ENCODE results near the gene COCH. TPM values are rescaled to one million over a fixed set of nuclear protein-coding genes. Genes with fewer than 3 reads are reported as not detected.

COCH gene
- total RNA-seq, 1 experiment from 2014 or later = 1.4 TPM

GRCh38 chr14:30903285-30904124 lies 29.1 kb downstream of the COCH start:
- CTCF ChIA-PET = no interaction called here
- DNase-seq = no peak
- H3K4me3 ChIP-seq = no peak overlapping the region
- H3K9me3 ChIP-seq (ENCODE audit: insufficient read depth, low read depth) = no peaks in the 10 kb centered on the region
- no peaks in the 10 kb centered on the region for H3K9me2 ChIP-seq (ENCODE audit: insufficient read depth)
- intact Hi-C loops (cut with micrococcal nuclease; ENCODE audit: unreplicated experiment) = no loop called here
- H3F3A ChIP-seq (ENCODE audit: insufficient read depth, low read depth) = no peaks in the 10 kb centered on the region
- POLR2A ChIA-PET (ENCODE audit: unreplicated experiment) = no interaction called here
- no peaks in the 10 kb centered on the region for H3K4me1 ChIP-seq (replicated peaks; ENCODE audit: insufficient read depth)
- no peaks in the 10 kb centered on the region for H4K20me1 ChIP-seq (ENCODE audit: insufficient read depth)
- H2AFZ ChIP-seq = no peak overlapping the region
- no TSS peak for BruUV-seq (replicated peaks)
- H3K27me3 ChIP-seq (ENCODE audit: insufficient read depth, low read depth) = no peaks in the 10 kb centered on the region
- H3K27ac ChIP-seq = no peak overlapping the region
- TF ChIP-seq CTCF (conservative IDR thresholded peaks at IDR 0.05) (no peak), EZH2 (IDR thresholded peaks at IDR 0.05; ENCODE audit: low read depth) (no peak)
- no peaks in the 10 kb centered on the region for H3K79me2 ChIP-seq (ENCODE audit: low read depth)
- peaks cover 6% of the 10 kb centered on the region; the same call in 1 of the 2 replicates for H3K36me3 ChIP-seq (ENCODE audit: low read depth)
- no peak overlapping the region for H3K4me2 ChIP-seq

GRCh38 chr14:30906752-30907658 lies 32.6 kb downstream of the COCH start:
- Histone ChIP-seq H3F3A (ENCODE audit: insufficient read depth, low read depth) (no peaks in the 10 kb centered on the region), H2AFZ (no peak overlapping the region), H3K9me3 (ENCODE audit: insufficient read depth, low read depth) (no peaks in the 10 kb centered on the region), H3K27ac (no peak overlapping the region), H3K4me1 (replicated peaks; ENCODE audit: insufficient read depth) (no peaks in the 10 kb centered on the region), H3K4me3 (no peak overlapping the region), H4K20me1 (ENCODE audit: insufficient read depth) (no peaks in the 10 kb centered on the region), H3K27me3 (ENCODE audit: insufficient read depth, low read depth) (no peaks in the 10 kb centered on the region), H3K4me2 (no peak overlapping the region), H3K79me2 (ENCODE audit: low read depth) (no peaks in the 10 kb centered on the region), H3K9me2 (ENCODE audit: insufficient read depth) (no peaks in the 10 kb centered on the region), H3K36me3 (ENCODE audit: low read depth) (peaks cover 6% of the 10 kb centered on the region; the same call in 1 of the 2 replicates)
- intact Hi-C loops (cut with micrococcal nuclease; ENCODE audit: unreplicated experiment) = loop anchor here (2.0 kb wide), 1 partner anchor 250 kb away; no protein-coding TSS in a partner anchor
- ChIA-PET CTCF (interaction anchor here (0.6 kb wide), 1 partner anchor 992 kb away, joined by 3 read pairs; no protein-coding TSS in a partner anchor), POLR2A (ENCODE audit: unreplicated experiment) (interaction anchor here (0.7 kb wide), 1 partner anchor 359 kb away, joined by 4 read pairs; no protein-coding TSS in a partner anchor)
- no TSS peak for BruUV-seq (replicated peaks)
- no peak for TF ChIP-seq EZH2 (IDR thresholded peaks at IDR 0.05; ENCODE audit: low read depth)
- TF ChIP-seq CTCF (conservative IDR thresholded peaks at IDR 0.05) = peak; percentile 46; the same call in 1 of the 2 replicates
- no peak for DNase-seq

DNA sequence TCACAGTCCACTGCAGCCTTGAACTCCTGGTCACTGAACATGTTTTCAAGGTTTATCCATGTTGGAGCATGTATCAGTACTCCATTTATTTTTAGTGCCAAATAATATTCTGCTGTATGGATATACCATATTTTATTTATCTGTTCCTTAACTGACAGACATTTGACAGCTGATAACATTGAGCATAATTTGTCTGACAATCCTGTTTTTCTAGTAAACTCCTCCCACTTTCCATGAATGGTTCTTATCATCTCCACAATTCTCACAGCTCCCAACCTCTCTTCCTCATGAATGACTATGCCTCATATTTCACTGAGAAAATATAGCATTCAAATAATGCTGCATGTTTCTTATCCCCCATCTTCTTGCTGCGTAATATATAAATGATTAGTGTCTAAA lies 33.3 kb downstream of the COCH start:
- H3K4me1 ChIP-seq (replicated peaks; ENCODE audit: insufficient read depth) = no peaks in the 10 kb centered on the region
- H3K27me3 ChIP-seq (ENCODE audit: insufficient read depth, low read depth) = no peaks in the 10 kb centered on the region
- H3K27ac ChIP-seq = no peak overlapping the region
- CTCF ChIA-PET = interaction anchor here (0.6 kb wide), 1 partner anchor 992 kb away, joined by 3 read pairs; no protein-coding TSS in a partner anchor
- H3K9me2 ChIP-seq (ENCODE audit: insufficient read depth) = no peaks in the 10 kb centered on the region
- no peak for DNase-seq
- intact Hi-C loops (cut with micrococcal nuclease; ENCODE audit: unreplicated experiment) = loop anchor here (2.0 kb wide), 1 partner anchor 251 kb away; no protein-coding TSS in a partner anchor
- H3K79me2 ChIP-seq (ENCODE audit: low read depth) = no peaks in the 10 kb centered on the region
- POLR2A ChIA-PET (ENCODE audit: unreplicated experiment) = interaction anchor here (0.7 kb wide), 1 partner anchor 358 kb away, joined by 4 read pairs; no protein-coding TSS in a partner anchor
- TF ChIP-seq EZH2 (IDR thresholded peaks at IDR 0.05; ENCODE audit: low read depth) (no peak), CTCF (conservative IDR thresholded peaks at IDR 0.05) (no peak)
- H3K4me2 ChIP-seq = no peak overlapping the region
- H4K20me1 ChIP-seq (ENCODE audit: insufficient read depth) = no peaks in the 10 kb centered on the region
- H3K9me3 ChIP-seq (ENCODE audit: insufficient read depth, low read depth) = no peaks in the 10 kb centered on the region
- peaks cover 6% of the 10 kb centered on the region; the same call in 1 of the 2 replicates for H3K36me3 ChIP-seq (ENCODE audit: low read depth)
- no peak overlapping the region for H3K4me3 ChIP-seq
- H3F3A ChIP-seq (ENCODE audit: insufficient read depth, low read depth) = no peaks in the 10 kb centered on the region
- BruUV-seq (replicated peaks) = no TSS peak
- no peak overlapping the region for H2AFZ ChIP-seq
